Spleen (tissue), 11 donors: Measurements from ENCODE around the gene MOCS2. TPM values are rescaled to one million over a fixed set of nuclear protein-coding genes. Genes with fewer than 3 reads are reported as not detected.
A peak's percentile ranks its signal among the peaks of the same experiment; 100 is the strongest.

ENCODE experiments used
- DNase-seq: peaks from one replicate; pipeline ENCODE4 v3.0.0-alpha.2; 2020
- H3K27ac ChIP-seq, 8 donors: fragments of 200-600 bp; sonication (generic) in 7 of 8; 1 replicate in 4 of 8; 2 replicates in 4 of 8; pipeline versions ENCODE4 v1.5.0 to v1.8.0; 2016 to 2021; ENCODE audit warnings: inconsistent platforms in 4 of 8, mild to moderate bottlenecking in 4 of 8, moderate library complexity in 1 of 8
- H3K27me3 ChIP-seq, 7 donors: fragments of 200-600 bp; sonication (generic) in 6 of 7; replicated peaks in 1 of 7; 1 replicate in 4 of 7; 2 replicates in 3 of 7; pipeline versions ENCODE4 v1.5.0 to v1.8.0; 2016 to 2021; ENCODE audit warnings: inconsistent platforms in 3 of 7, mild to moderate bottlenecking in 1 of 7
- H3K36me3 ChIP-seq, 6 donors: fragments of 200-600 bp; sonication (generic) in 5 of 6; 1 replicate in 4 of 6; 2 replicates in 2 of 6; pipeline versions ENCODE4 v1.5.0 to v1.8.0; 2016 to 2021; ENCODE audit warnings: inconsistent platforms in 2 of 6
- H3K4me1 ChIP-seq, 6 donors: fragments of 200-600 bp; sonication (generic) in 5 of 6; 1 replicate in 3 of 6; 2 replicates in 3 of 6; pipeline versions ENCODE4 v1.5.0 to v1.8.0; 2016 to 2021; ENCODE audit warnings: inconsistent platforms in 3 of 6
- H3K4me3 ChIP-seq, 8 donors: fragments of 200-600 bp; sonication (generic) in 7 of 8; 1 replicate in 4 of 8; 2 replicates in 4 of 8; pipeline versions ENCODE4 v1.5.0 to v1.8.0; 2016 to 2021; ENCODE audit warnings: inconsistent platforms in 4 of 8, mild to moderate bottlenecking in 4 of 8, moderate library complexity in 2 of 8
- H3K9me3 ChIP-seq, 8 donors: fragments of 200-600 bp; sonication (generic) in 7 of 8; 1 replicate in 4 of 8; 2 replicates in 4 of 8; pipeline versions ENCODE4 v1.5.0 to v1.8.0; 2016 to 2021; ENCODE audit warnings: inconsistent platforms in 4 of 8
- POLR2A ChIP-seq, 3 donors: fragments of 450-650 bp; IDR thresholded peaks; one replicate each; pipeline ENCODE4 v1.5.1; 2017; ENCODE audit warnings: antibody characterized with exemption in 3 of 3, mild to moderate bottlenecking in 1 of 3
- POLR2AphosphoS5 ChIP-seq, 3 donors: sonication (generic); formaldehyde crosslinking; IDR thresholded peaks; one replicate each; pipeline ENCODE4 v1.5.1; 2017; ENCODE audit warnings: antibody characterized with exemption in 3 of 3
- WGBS, 5 donors: extraction: QIAGEN DNeasy Blood & Tissue Kit in 3 of 5; methylation state at CpG; one replicate each; pipeline versions ENCODE4 v1.1.5 to v1.1.7; 2013 to 2018; 5-methylcytosine and 5-hydroxymethylcytosine counted together
- intact Hi-C: fragments of 100-400 bp; cut with DNase I; formaldehyde crosslinking; loops from one replicate; pipeline ENCODE4 v1.15.0; 2023; ENCODE audit warnings: low total_unique reads
- polyA plus RNA-seq, 3 donors: library from polyadenylated mRNA; stranded (reverse); fragments of 200-250 nt; gene quantifications; one replicate each; pipeline ENCODE4 v1.2.1, GENCODE V29; 2013
- total RNA-seq, 7 donors: library from RNA; depleted of rRNA in 3 of 7; stranded (reverse); fragments of >200 nt in 3 of 7; fragmentation: NEBNext Ultra II Directional in 4 of 7; extraction: Animal tissue kit (Norgen Biotek cat#: 25700) in 4 of 7; gene quantifications; one replicate each; pipeline versions ENCODE4 v1.1.0 to v1.2.1, GENCODE V29; 2016 to 2021
- TF ChIP-seq, protein P1 (sequence below), 11 experiments: fragments of 200-600 bp in 7 of 11; fragments of 450-650 bp in 4 of 11; sonication (generic) in 4 of 11; IDR thresholded peaks in 8 of 11; conservative IDR thresholded peaks in 3 of 11; 1 replicate in 7 of 11; 2 replicates in 4 of 11; pipeline versions ENCODE4 v1.4.0 to v1.8.0; 2016 to 2021; ENCODE audit warnings: antibody characterized with exemption in 11 of 11, inconsistent platforms in 4 of 11, mild to moderate bottlenecking in 1 of 11
- donor health status: healthy with polysubstance abuse.
- donor health status: DM: no; HTN: no; CAD: no; lungs with moderate emphysema.
- donor health status: DM: no; HTN: no; CAD: no.
- donor health status: Bipolar disorder and iron deficiency.
- donor health status: healthy.
- donor health status: DM: no; HTN: no; CAD: no.
- donor health status: DM: yes; HTN: yes; CAD: no.

Gene MOCS2
- total and polyA plus RNA-seq, 10 donors: 16.8 to 44.3 (median 29.0) TPM

DNA sequence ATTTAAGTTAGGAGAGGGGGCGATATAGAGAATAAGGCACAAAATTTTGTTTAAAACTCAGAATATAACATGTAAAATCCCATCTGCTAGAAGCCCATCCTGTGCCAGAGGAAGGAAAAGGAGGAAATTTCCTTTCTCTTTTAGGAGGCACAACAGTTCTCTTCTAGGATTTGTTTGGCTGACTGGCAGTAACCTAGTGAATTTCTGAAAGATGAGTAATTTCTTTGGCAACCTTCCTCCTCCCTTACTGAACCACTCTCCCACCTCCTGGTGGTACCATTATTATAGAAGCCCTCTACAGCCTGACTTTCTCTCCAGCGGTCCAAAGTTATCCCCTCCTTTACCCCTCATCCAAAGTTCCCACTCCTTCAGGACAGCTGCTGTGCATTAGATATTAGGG lies 18.3 kb downstream of the MOCS2 start:
- no peak overlapping the region for H3K27ac ChIP-seq
- intact Hi-C loops: no loop called here

DNA sequence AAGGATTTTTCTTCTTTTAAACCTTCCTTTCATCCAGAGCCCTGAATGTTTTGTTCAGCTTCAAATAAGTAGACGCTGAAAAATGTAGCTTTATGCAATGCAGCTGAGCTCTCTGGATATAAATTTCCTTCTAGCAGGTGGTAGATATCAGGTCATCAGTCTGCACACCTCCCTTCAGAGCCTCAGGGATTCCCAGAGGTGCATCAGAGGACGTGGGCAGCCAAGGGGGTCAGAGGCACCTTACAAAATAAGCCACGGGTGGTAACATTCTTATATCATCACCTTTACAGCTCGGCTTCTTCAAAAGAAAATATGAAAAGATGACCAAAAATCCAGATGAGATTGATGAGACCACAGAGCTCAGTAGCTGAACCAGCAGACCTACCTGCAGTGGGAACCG lies 19.3 kb downstream of the MOCS2 start:
- no peak overlapping the region for H3K27ac ChIP-seq
- intact Hi-C loops: no loop called here
- TF ChIP-seq, protein P1, sequence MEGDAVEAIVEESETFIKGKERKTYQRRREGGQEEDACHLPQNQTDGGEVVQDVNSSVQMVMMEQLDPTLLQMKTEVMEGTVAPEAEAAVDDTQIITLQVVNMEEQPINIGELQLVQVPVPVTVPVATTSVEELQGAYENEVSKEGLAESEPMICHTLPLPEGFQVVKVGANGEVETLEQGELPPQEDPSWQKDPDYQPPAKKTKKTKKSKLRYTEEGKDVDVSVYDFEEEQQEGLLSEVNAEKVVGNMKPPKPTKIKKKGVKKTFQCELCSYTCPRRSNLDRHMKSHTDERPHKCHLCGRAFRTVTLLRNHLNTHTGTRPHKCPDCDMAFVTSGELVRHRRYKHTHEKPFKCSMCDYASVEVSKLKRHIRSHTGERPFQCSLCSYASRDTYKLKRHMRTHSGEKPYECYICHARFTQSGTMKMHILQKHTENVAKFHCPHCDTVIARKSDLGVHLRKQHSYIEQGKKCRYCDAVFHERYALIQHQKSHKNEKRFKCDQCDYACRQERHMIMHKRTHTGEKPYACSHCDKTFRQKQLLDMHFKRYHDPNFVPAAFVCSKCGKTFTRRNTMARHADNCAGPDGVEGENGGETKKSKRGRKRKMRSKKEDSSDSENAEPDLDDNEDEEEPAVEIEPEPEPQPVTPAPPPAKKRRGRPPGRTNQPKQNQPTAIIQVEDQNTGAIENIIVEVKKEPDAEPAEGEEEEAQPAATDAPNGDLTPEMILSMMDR (IDR thresholded peaks at IDR 0.05 in 8 of 11, conservative IDR thresholded peaks at IDR 0.05 in 3 of 11): no peak
- TF ChIP-seq POLR2A (IDR thresholded peaks at IDR 0.05) (no peak), POLR2AphosphoS5 (IDR thresholded peaks at IDR 0.05) (no peak)

More for the DNA sequence above, 18.3 kb downstream of the MOCS2 start:
- H3K36me3 ChIP-seq: peaks cover 0 to 31% (median 2%) of the 10 kb centered on the region in 6 donors
- H3K27me3 ChIP-seq: no peaks in the 10 kb centered on the region
- no peak for TF ChIP-seq POLR2AphosphoS5 (IDR thresholded peaks at IDR 0.05)
- no peak for TF ChIP-seq POLR2A (IDR thresholded peaks at IDR 0.05)
- TF ChIP-seq, protein P1 (IDR thresholded peaks at IDR 0.05 in 8 of 11, conservative IDR thresholded peaks at IDR 0.05 in 3 of 11): no peak
- no peaks in the 10 kb centered on the region for H3K9me3 ChIP-seq
- no peak for DNase-seq
- 90 to 94% (median 91%) methylated on average over 2 of the region's 2 CpGs for WGBS, 5 donors
- peaks cover 0 to 11% (median 4%) of the 10 kb centered on the region in 6 donors for H3K4me1 ChIP-seq
- no peak overlapping the region for H3K4me3 ChIP-seq

DNA sequence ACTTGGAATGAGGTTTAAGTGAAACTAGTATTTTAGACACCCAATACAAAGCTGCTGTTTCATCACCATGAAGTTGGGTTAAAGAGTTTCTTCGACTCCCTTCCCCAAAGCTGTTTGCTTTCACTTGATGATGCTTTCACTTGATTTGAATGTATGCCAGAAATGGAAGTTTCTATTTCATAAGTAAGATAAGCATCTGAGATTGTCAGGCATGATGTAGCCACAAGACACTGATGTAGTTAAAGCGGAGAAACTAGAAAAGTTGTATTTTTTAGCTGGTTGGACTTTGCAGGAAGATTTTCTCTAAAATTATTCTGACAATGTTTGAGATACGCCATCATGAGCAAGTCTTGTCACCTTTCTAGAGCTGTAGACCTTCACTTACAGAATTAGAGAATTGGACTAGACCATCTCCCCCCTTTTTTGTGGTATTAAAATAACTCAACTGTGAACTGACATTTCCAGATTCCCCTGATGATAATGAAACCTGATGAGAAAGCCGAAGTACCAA lies 20.0 kb downstream of the MOCS2 start:
- H3K4me3 ChIP-seq: no peak overlapping the region
- H3K9me3 ChIP-seq: no peaks in the 10 kb centered on the region

More for the DNA sequence above, 19.3 kb downstream of the MOCS2 start:
- Histone ChIP-seq H3K36me3 (peaks cover 0 to 28% (median 2%) of the 10 kb centered on the region in 6 donors), H3K9me3 (no peaks in the 10 kb centered on the region), H3K27me3 (no peaks in the 10 kb centered on the region), H3K4me1 (peaks cover 0 to 11% (median 4%) of the 10 kb centered on the region in 6 donors), H3K4me3 (no peak overlapping the region)
- WGBS, 5 donors: 77 to 87% (median 82%) methylated on average over 5 of the region's 5 CpGs
- no peak for DNase-seq

DNA sequence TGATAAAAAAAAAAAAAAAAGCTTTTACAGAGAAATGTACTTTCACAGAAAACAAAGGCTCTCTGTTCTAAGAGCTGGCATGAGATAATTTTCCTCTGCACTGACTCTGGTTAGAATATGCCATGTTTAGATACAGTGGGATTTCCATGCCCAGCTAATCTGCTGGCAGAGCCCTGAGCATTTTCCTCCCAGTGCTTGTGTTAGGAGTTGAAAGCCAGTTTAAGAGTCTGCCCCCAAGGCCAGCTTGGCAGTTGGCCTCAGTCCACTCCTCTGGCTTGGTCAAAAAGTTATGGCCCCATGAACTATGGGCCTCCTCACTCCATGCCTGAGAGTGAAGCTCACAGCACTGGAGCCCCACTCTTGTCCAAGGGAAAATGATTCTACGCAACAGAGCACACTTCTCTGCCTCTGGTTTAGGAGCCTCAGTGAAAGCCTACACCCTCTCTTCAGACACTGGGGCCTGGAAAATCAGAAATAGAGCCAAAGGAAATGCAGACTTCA lies 21.9 kb downstream of the MOCS2 start:
- intact Hi-C loops: no loop called here
- peaks cover 0 to 11% (median 4%) of the 10 kb centered on the region in 6 donors for H3K4me1 ChIP-seq
- DNase-seq: no peak
- no peaks in the 10 kb centered on the region for H3K9me3 ChIP-seq
- H3K27me3 ChIP-seq: no peaks in the 10 kb centered on the region
- no peak overlapping the region for H3K27ac ChIP-seq
- WGBS, 5 donors: 93 to 100% (median 97%) methylated on average over 1 of the region's 1 CpG
- TF ChIP-seq POLR2AphosphoS5 (IDR thresholded peaks at IDR 0.05) (no peak), POLR2A (IDR thresholded peaks at IDR 0.05) (no peak)
- TF ChIP-seq, protein P1 (IDR thresholded peaks at IDR 0.05 in 8 of 11, conservative IDR thresholded peaks at IDR 0.05 in 3 of 11): no peak
- no peak overlapping the region for H3K4me3 ChIP-seq
- H3K36me3 ChIP-seq: peaks cover 0 to 25% (median 2%) of the 10 kb centered on the region in 6 donors

More for the DNA sequence above, 20.0 kb downstream of the MOCS2 start:
- 56 to 74% (median 61%) methylated on average over 4 of the region's 4 CpGs for WGBS, 5 donors
- H3K27me3 ChIP-seq: no peaks in the 10 kb centered on the region
- peaks cover 0 to 11% (median 4%) of the 10 kb centered on the region in 6 donors for H3K4me1 ChIP-seq
- peaks cover 0 to 24% (median 0%) of the 10 kb centered on the region in 6 donors for H3K36me3 ChIP-seq
- intact Hi-C loops: no loop called here
- no peak for TF ChIP-seq POLR2A (IDR thresholded peaks at IDR 0.05)
- TF ChIP-seq POLR2AphosphoS5 (IDR thresholded peaks at IDR 0.05): no peak
- TF ChIP-seq, protein P1 (IDR thresholded peaks at IDR 0.05 in 8 of 11, conservative IDR thresholded peaks at IDR 0.05 in 3 of 11): no peak
- peak overlapping the region in 1 of 8 donors; percentile 27 for H3K27ac ChIP-seq
- no peak for DNase-seq
